Osteoblast (primary cell): ENCODE results near the gene KMO. TPM values are rescaled to one million over a fixed set of nuclear protein-coding genes. Genes with fewer than 3 reads are reported as not detected.

Experiments used
- DNase-seq: peaks from one replicate; pipeline ENCODE4 v3.0.0; 2011; ENCODE audit warnings: low spot score, mixed read lengths; ENCODE audit not compliant: insufficient read length; ENCODE audit errors: missing footprints
- H2AFZ ChIP-seq: 2 replicates; pipeline ENCODE4 v1.6.0; 2011; ENCODE audit warnings: mild to moderate bottlenecking, low read length
- H3K27ac ChIP-seq: 2 replicates; pipeline ENCODE4 v1.5.1; 2011; ENCODE audit warnings: mild to moderate bottlenecking, low read depth, low read length, moderate library complexity
- H3K27me3 ChIP-seq: 2 replicates; pipeline ENCODE4 v1.6.0; 2012; ENCODE audit warnings: mild to moderate bottlenecking, control low read depth, inconsistent platforms, low read length, moderate library complexity; ENCODE audit not compliant: insufficient read depth
- H3K36me3 ChIP-seq: 2 replicates; pipeline ENCODE4 v1.5.1; 2011; ENCODE audit warnings: mild to moderate bottlenecking, low read length, control low read depth, moderate library complexity; ENCODE audit not compliant: insufficient read depth
- H3K4me1 ChIP-seq: 2 replicates; pipeline ENCODE4 v1.5.1; 2011; ENCODE audit warnings: mild to moderate bottlenecking, low read length, control low read depth, moderate library complexity; ENCODE audit not compliant: insufficient read depth
- H3K4me2 ChIP-seq: 2 replicates; pipeline ENCODE4 v1.6.0; 2011; ENCODE audit warnings: mild to moderate bottlenecking, low read length; ENCODE audit not compliant: insufficient read depth
- H3K4me3 ChIP-seq: fragments of 200-600 bp; sonication (generic); 3 replicates; pipeline ENCODE4 v1.5.1; 2012; ENCODE audit warnings: mild to moderate bottlenecking, low read length, inconsistent platforms; ENCODE audit not compliant: insufficient read depth
- H3K79me2 ChIP-seq: 2 replicates; pipeline ENCODE4 v1.6.0; 2012; ENCODE audit warnings: mild to moderate bottlenecking, low read length, control low read depth, inconsistent platforms; ENCODE audit not compliant: insufficient read depth
- H3K9me3 ChIP-seq: 2 replicates; pipeline ENCODE4 v1.5.1; 2011; ENCODE audit warnings: low read depth, low read length, control low read depth
- H4K20me1 ChIP-seq: 2 replicates; pipeline ENCODE4 v1.6.0; 2012; ENCODE audit warnings: mild to moderate bottlenecking, low read length, control low read depth; ENCODE audit not compliant: insufficient read depth
- total RNA-seq: library from RNA; depleted of rRNA; stranded (reverse); fragments of >200 nt; gene quantifications from 2 replicates; pipeline ENCODE4 v1.2.3, GENCODE V29; 2012
- TF ChIP-seq, protein P1 (sequence below): IDR thresholded peaks from 2 replicates; pipeline ENCODE4 v1.5.1; 2011; ENCODE audit warnings: mild to moderate bottlenecking, low read depth, low read length, moderate library complexity; ENCODE audit errors: extremely low read depth

KMO gene
- total RNA-seq, 1 donor, result 0.36 TPM

GRCh38 chr1:241614572-241614971, 82.4 kb downstream of the KMO start:
- Histone ChIP-seq H3K4me2 (no peak overlapping the region), H3K4me1 (peaks cover 31% of the 10 kb centered on the region), H3K9me3 (no peaks in the 10 kb centered on the region), H3K79me2 (no peaks in the 10 kb centered on the region), H2AFZ (no peak overlapping the region), H3K27ac (peak overlapping the region; percentile 44), H3K4me3 (no peak overlapping the region), H3K27me3 (no peaks in the 10 kb centered on the region), H4K20me1 (no peaks in the 10 kb centered on the region), H3K36me3 (no peaks in the 10 kb centered on the region)
- TF ChIP-seq, protein P1, sequence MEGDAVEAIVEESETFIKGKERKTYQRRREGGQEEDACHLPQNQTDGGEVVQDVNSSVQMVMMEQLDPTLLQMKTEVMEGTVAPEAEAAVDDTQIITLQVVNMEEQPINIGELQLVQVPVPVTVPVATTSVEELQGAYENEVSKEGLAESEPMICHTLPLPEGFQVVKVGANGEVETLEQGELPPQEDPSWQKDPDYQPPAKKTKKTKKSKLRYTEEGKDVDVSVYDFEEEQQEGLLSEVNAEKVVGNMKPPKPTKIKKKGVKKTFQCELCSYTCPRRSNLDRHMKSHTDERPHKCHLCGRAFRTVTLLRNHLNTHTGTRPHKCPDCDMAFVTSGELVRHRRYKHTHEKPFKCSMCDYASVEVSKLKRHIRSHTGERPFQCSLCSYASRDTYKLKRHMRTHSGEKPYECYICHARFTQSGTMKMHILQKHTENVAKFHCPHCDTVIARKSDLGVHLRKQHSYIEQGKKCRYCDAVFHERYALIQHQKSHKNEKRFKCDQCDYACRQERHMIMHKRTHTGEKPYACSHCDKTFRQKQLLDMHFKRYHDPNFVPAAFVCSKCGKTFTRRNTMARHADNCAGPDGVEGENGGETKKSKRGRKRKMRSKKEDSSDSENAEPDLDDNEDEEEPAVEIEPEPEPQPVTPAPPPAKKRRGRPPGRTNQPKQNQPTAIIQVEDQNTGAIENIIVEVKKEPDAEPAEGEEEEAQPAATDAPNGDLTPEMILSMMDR, result no peak
- no peak for DNase-seq

DNA sequence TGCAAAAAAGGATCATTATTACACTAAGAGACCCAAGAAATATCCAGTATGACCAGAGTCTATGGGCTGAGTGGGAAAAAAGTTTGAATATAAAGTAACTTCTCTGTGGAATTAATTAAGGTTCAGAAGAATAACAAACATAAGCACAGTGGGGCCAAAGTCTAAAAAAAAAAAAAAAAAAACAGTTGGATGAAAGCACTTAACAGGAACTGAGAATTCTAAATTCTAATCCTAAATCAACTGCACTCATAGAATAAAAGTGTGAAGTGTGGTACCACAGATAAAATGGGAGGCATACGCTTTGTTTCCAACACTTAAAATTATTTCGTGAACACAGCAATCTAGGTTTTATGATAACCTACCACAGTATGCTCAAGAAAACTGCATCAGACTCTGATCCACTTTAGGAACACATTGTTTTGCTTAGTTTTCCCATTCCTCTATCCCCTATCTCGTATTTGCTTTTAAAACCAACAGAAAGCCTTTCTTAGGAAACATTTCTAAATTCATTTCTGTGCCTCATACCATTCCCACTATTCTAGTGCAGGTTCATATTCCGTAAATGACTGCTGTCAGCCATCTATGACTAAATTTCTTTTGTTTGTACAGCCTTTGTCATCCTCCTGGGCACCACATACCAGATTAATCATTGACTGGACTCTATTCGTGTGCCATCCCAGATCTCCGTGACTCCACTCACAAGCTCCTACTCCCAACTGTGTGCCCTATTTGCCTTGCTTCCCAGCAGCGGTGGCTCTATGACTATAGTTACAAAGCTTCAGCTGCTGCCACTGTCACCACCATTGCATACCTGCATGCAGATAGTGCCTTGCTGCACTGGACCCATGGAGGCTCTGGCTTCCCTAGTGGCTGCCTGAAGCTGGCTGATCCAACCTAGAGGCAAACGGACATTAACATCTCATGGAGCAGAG, 83.1 kb downstream of the KMO start:
- H2AFZ ChIP-seq, result peak overlapping the region; percentile 24
- DNase-seq, result no peak
- H3K79me2 ChIP-seq, result no peaks in the 10 kb centered on the region
- H3K4me2 ChIP-seq, result peak overlapping the region; percentile 25
- no peaks in the 10 kb centered on the region for H3K36me3 ChIP-seq
- H3K27ac ChIP-seq, result peak overlapping the region; percentile 44
- no peak overlapping the region for H3K4me3 ChIP-seq
- no peaks in the 10 kb centered on the region for H4K20me1 ChIP-seq
- H3K9me3 ChIP-seq, result no peaks in the 10 kb centered on the region
- TF ChIP-seq, protein P1, result no peak
- H3K4me1 ChIP-seq, result peaks cover 31% of the 10 kb centered on the region
- no peaks in the 10 kb centered on the region for H3K27me3 ChIP-seq

- Histone ChIP-seq H2AFZ (no peak overlapping the region), H3K36me3 (no peaks in the 10 kb centered on the region), H3K27ac (no peak overlapping the region), H3K4me2 (no peak overlapping the region), H4K20me1 (no peaks in the 10 kb centered on the region), H3K27me3 (no peaks in the 10 kb centered on the region), H3K79me2 (no peaks in the 10 kb centered on the region), H3K4me1 (peaks cover 23% of the 10 kb centered on the region), H3K4me3 (no peak overlapping the region), H3K9me3 (no peaks in the 10 kb centered on the region)
- TF ChIP-seq, protein P1, result no peak
- no peak for DNase-seq
These were observed 85.2 kb downstream of the KMO start for GRCh38 chr1:241617426-241617825.

GRCh38 chr1:241622669-241623068, 90.5 kb downstream of the KMO start:
- DNase-seq, result no peak
- H4K20me1 ChIP-seq, result no peaks in the 10 kb centered on the region
- no peak overlapping the region for H3K27ac ChIP-seq
- H3K9me3 ChIP-seq, result no peaks in the 10 kb centered on the region
- TF ChIP-seq, protein P1, result no peak
- no peak overlapping the region for H3K4me3 ChIP-seq
- no peaks in the 10 kb centered on the region for H3K27me3 ChIP-seq
- H3K79me2 ChIP-seq, result no peaks in the 10 kb centered on the region
- H3K4me1 ChIP-seq, result peaks cover 3% of the 10 kb centered on the region
- H3K36me3 ChIP-seq, result no peaks in the 10 kb centered on the region
- no peak overlapping the region for H3K4me2 ChIP-seq
- H2AFZ ChIP-seq, result no peak overlapping the region
